CD4-positive, alpha-beta T cell treated with Interleukin-4 for 1 hour (primary cell): ENCODE measurements around the gene PRAMEF26.
"Not testable (repeated sequence)": the region's sequence is repeated elsewhere in the genome, so short reads cannot be mapped to it uniquely, and the experiment has no call there.

ENCODE experiments used
- DNase-seq, 2 donors: peaks; one replicate each; pipeline ENCODE4 v3.0.0-alpha.2; 2020 to 2022

Gene PRAMEF26

DNA sequence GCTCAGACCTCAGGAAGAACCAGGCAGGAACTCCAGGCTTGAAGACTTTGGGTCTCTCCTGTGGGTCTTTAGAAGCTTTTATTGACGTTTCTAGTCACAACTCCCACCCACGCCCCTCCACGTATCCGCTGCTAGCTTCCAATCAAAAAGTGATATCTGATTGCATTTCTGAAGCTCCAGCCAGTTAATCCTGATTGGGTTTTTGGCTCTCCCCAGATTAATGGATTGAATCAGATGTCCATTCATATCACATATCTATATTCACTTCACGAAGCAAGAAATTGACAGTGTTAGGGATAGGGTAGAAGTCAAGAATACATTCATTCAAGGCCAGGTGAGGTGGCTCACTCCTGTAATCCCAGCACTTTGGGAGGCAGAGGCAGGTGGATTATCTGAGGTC, at the start of gene PRAMEF26:
TSS of gene PRAMEF26 (minus strand) at position 101 of the 400 bp plus-strand sequence. CDS start 2,914 bp downstream, outside the sequence.
- not testable (repeated sequence) for DNase-seq

DNA sequence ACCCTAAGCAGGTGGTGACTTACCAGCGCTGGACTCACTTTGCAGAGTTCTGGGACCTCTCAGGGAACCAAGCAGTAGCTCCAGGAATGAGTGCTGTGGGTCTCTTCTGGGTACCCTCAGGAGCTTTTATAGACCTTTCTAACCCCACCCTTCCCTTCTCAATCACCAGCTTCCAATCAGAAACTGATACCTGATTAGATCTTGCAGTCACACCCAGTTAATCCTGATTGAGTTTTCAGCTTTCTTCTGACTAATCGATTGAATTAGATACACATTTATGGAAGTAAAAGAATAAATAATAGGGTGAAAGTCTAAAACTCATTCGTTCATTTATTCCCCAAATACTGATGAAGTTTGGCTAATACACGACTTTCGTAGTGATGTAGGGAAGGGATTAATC, 45.5 kb upstream of the PRAMEF26 start, which contains the start of gene PRAMEF13:
TSS of gene PRAMEF13 (minus strand) at position 101 of the 400 bp plus-strand sequence. CDS start 1,820 bp downstream, outside the sequence.
- DNase-seq = not testable (repeated sequence)

DNA sequence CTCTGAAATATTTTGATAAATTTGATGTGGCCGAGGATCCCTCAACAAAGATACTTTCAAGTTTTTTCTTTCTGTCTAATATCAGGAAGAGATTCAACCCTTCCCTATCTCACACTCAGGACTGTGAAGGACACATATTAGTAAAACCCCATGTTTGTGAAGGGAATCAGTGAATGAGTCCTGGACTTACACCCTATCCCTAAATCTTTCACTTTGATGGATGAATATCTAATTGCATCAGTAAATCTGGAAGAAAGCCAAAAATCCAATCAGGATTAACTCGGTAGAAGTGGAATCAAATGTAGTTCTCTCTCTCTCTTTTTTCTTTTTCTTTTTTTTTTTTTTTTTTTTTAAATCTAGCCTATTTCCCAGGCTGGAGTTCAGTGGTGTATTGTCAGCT, 15.7 kb upstream of the PRAMEF26 start, which contains the start of gene PRAMEF9:
TSS of gene PRAMEF9 (plus strand) at position 301 of the 400 bp plus-strand sequence. CDS start 3,433 bp downstream, outside the sequence.
- not testable (repeated sequence) for DNase-seq

DNA sequence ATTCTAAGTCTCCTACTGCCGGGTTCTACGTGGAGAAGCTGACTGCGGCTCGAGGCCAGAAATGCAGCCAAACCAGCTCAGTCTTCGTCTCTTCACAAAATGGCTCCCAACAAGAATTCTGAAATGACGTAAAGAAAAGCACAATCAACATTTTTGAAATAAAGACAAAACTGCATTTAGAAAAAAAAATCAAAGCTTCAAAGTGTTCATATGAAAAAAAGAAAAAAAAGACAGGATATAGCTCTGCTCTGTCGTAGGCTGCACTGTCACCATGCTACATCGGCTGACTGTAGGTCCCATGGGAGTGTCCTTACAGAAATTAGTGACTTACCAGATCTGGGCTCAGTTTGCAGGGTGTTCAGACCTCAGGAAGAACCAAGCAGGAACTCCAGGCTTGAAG, 9.7 kb upstream of the PRAMEF26 start, which contains the start of gene HNRNPCL4:
TSS of gene HNRNPCL4 (minus strand) at position 101 of the 400 bp plus-strand sequence. CDS start 164 bp downstream, outside the sequence.
- not testable (repeated sequence) for DNase-seq

DNA sequence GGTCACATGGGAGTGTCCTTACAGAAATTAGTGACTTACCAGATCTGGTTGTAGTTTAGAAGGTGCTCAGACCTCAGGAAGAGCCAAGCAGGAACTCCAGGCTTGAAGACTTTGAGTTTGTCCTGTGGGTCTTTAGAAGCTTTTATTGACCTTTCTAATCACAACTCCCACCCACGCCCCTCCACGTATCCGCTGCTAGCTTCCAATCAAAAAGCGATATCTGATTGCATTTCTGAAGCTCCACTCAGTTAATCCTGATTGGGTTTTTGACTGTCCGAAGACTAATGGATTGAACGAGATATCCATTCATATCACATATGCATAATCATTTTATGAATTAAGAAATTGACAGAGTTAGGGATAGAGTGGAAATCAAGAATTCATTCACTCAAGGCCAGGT, 39.1 kb downstream of the PRAMEF26 start, which contains the start of gene HNRNPCL2:
TSS of gene HNRNPCL2 (minus strand) at position 101 of the 400 bp plus-strand sequence. CDS start 454 bp downstream, outside the sequence.
- not testable (repeated sequence) for DNase-seq
